Right renal pelvis (tissue), 4 donors: ENCODE measurements around the gene MRLN. TPM values are rescaled to one million over a fixed set of nuclear protein-coding genes. Genes with fewer than 3 reads are reported as not detected.

Source experiments
- DNase-seq, 4 donors: peaks; one replicate each; pipeline ENCODE4 v3.0.0-alpha.2; 2013; ENCODE audit warnings: low read depth in 4 of 4, low spot score in 3 of 4, missing footprints in 1 of 4
- polyA plus RNA-seq, 4 donors: library from polyadenylated mRNA; unstranded; fragments of 120-200 nt; gene quantifications; one replicate each; pipeline ENCODE4 v1.2.1, GENCODE V29; 2013; ENCODE audit not compliant: insufficient read length in 4 of 4

MRLN gene
- polyA plus RNA-seq, 4 donors, result 0.37 to 1.0 (median 0.63) TPM

GRCh38 chr10:59706851-59707797 is 46.1 kb downstream of the MRLN start:
- no peak for DNase-seq

GRCh38 chr10:59705931-59706330 is 47.3 kb downstream of the MRLN start:
- no peak for DNase-seq

- DNase-seq, result no peak
These were observed 48.6 kb downstream of the MRLN start for GRCh38 chr10:59704630-59705029.

GRCh38 chr10:59702347-59702746 is 50.9 kb downstream of the MRLN start:
- no peak for DNase-seq

- no peak for DNase-seq
These were observed 52.5 kb downstream of the MRLN start for GRCh38 chr10:59700709-59701108.

- DNase-seq, result no peak
These were observed 54.9 kb downstream of the MRLN start for GRCh38 chr10:59698326-59698725.

- DNase-seq, result no peak
These were observed 57.6 kb downstream of the MRLN start for GRCh38 chr10:59695637-59696036.

GRCh38 chr10:59694936-59695335 is 58.3 kb downstream of the MRLN start:
- DNase-seq, result no peak

GRCh38 chr10:59692113-59692512 is 61.1 kb downstream of the MRLN start:
- DNase-seq, result no peak

- DNase-seq, result no peak
These were observed 64.3 kb downstream of the MRLN start for GRCh38 chr10:59688921-59689351.

GRCh38 chr10:59687657-59688056 is 65.6 kb downstream of the MRLN start:
- DNase-seq, result no peak

Other genes with a start within 250 kb of the MRLN start
- gene SLC16A9, start 43.6 kb downstream of the MRLN start, polyA plus RNA-seq, result 10 to 100 TPM; 31.5 to 61.9 (median 40.4) TPM
- 10 to 100 TPM; 36.1 to 46.1 (median 42.9) TPM for gene CCDC6, start 153.1 kb upstream of the MRLN start, polyA plus RNA-seq